ENCODE measurements around the gene CEACAM19.

DNA sequence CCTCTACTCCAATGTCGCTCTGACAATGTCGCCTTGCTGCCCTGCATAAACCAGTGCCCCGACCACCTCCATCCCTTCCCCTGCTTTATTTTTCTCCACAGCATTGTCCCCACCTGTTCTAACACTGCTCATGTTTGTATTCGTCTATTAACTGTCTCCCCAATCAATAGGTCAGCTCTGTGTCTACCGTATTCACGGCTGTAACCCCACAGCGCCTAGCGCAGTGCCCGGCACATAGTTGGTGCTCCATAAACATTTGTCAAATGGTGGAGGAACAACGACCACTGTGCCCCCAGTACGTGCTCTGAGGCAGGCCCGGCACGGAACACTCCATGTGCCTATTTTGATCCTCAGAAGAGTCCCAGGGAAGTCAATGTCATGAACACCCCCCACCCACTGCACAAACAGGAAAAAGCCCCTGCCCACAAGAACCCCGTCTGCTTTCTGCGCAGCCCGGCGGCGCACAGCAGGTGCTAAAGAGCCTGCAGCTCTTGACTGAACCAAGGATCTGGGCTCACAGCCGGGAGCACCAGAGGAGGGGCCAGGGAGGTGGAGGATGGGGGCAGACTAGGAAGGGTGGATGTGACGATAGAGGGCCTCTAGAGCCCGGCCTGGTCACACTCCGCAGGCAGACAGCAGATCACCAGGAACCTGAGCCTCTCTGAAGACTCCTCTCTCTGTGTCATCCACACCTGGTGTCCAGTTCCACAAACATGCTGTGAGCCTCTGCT, 25.8 kb downstream of the CEACAM19 start:
- no peak for TF ChIP-seq EZH2phosphoT487 (IDR thresholded peaks at IDR 0.05; ENCODE audit: borderline replicate concordance)
- TF ChIP-seq, protein P1, sequence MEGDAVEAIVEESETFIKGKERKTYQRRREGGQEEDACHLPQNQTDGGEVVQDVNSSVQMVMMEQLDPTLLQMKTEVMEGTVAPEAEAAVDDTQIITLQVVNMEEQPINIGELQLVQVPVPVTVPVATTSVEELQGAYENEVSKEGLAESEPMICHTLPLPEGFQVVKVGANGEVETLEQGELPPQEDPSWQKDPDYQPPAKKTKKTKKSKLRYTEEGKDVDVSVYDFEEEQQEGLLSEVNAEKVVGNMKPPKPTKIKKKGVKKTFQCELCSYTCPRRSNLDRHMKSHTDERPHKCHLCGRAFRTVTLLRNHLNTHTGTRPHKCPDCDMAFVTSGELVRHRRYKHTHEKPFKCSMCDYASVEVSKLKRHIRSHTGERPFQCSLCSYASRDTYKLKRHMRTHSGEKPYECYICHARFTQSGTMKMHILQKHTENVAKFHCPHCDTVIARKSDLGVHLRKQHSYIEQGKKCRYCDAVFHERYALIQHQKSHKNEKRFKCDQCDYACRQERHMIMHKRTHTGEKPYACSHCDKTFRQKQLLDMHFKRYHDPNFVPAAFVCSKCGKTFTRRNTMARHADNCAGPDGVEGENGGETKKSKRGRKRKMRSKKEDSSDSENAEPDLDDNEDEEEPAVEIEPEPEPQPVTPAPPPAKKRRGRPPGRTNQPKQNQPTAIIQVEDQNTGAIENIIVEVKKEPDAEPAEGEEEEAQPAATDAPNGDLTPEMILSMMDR (conservative IDR thresholded peaks at IDR 0.05; ENCODE audit: low read length): no peak

Measured in Loucy (cell line).